OCI-M2 (cell line): ENCODE measurements around the gene OR2T11.
"Not testable (repeated sequence)": the region's sequence is repeated elsewhere in the genome, so short reads cannot be mapped to it uniquely, and the experiment has no call there.

ENCODE experiments used
- DNase-seq: peaks from one replicate; lab custom pipeline; 2025; ENCODE audit not compliant: unreplicated experiment; lab: John Stamatoyannopoulos, UW

The OR2T11 gene, protein sequence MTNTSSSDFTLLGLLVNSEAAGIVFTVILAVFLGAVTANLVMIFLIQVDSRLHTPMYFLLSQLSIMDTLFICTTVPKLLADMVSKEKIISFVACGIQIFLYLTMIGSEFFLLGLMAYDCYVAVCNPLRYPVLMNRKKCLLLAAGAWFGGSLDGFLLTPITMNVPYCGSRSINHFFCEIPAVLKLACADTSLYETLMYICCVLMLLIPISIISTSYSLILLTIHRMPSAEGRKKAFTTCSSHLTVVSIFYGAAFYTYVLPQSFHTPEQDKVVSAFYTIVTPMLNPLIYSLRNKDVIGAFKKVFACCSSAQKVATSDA

DNA sequence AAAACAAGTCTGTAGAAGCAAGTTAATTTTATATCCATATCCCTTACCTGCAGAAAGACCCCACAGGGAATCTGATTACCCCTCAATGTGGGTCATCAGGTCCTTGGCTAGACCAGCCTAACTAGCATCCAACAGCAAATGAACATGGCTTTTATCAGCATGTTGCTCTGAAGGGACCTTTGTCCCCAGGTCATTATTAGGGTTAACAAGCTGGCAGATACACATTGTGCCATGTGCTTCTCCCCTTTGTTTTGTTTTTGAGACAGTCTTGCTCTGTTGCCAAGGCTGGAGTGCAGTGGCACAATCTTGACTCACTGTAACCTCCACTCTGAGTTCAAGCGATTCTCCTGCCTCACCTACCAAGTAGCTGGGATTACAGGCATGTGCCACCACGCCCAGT, at the start of gene OR2T11:
Gene OR2T11, minus strand, starts transcription at position 101 of the 400 bp plus-strand sequence. CDS start 7,963 bp downstream, outside the sequence.
- DNase-seq: not testable (repeated sequence)

DNA sequence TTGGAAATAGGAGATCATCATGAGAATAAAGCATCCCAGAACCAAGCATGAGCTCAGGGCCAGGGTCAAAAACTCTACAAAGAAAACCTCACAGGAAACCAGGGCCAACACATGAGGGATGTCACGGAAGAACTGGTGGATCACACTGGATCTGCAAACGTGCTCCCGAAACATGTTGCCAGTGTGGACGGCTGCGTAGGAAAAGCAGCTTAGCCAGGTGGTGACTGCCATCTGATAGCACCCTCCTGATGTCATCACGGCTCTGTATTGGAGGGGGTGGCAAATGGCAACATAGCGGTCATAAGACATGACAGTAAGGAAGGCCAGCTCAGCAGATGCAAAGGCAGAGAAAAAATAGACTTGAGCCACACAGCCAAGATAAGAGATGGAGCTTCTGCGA, 46.8 kb upstream of the OR2T11 start:
- no peak for DNase-seq

DNA sequence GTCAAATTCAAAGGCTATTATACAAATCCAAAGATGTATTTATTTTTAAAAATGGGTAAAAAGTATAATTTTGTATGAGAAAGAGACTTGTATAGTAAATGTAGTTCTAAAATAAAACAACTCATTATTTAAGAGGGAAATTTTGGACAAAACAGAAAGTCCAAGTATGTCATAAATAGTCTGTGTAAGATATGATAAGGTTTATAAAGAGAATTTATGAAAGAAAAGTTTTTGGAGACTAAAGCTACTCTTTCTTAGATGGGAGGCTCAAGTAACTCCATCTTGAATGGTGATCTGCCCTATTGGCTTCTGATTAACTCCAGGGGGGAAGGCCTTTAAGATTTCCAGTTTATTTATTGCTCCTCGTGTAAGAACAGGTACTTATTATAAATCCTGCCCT, 35.1 kb upstream of the OR2T11 start:
- no peak for DNase-seq

DNA sequence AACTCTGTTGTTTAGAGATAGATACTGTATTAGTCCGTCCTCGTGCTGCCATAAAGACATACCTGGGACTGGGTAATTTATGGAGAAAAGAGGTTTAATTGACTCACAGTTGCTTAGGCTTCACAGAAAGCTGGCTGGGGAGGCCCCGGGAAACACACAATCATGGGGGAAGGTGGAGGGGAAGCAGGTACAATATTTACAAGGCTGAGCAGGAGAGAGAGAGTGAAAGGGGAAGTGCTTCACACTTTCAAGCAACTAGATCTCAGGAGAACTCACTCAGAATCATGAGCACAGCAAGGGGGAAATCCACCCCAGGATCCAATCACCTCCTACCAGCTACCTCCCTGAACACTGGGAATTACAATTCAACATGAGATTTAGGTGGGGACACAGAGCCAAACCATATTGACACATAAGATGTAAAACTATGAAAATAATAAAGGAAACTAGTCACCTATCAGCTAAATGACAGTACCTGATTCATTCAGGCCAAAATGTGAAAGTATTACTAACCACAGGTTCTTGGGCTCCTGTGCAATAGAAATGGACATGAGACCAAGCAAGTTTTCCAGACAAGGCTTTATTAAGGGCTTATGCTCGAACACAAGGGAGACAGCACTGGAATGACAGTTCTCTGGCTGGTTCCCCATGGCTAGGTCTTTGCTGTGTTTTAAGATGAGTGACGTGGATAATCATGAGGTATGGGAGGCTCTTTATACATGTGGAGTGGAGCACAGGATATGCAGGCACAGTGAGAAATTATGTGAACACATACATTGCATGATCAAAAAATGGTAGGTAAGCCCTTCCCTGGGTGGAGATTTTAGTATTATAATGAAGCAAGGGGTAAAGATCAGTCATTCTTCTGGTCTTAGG, 28.8 kb upstream of the OR2T11 start:
- not testable (repeated sequence) for DNase-seq

DNA sequence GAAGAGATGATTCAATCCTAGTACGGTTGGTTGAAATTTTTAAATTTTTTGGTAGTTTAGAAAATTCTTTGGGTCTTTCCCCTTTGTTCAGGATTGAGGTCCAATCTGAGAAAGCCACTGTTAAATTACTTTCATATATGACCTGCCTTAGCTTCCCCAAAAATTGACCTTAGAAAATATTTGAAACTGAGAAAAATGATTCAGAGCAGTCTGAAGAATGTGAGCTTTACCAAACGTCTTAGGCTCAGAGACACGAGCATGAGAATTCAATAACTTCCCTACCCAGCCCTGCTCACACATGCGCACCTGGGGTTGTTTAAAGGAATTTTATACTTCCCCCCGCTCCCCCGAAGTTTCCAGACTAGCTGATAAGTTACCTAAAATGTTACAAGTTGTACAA, 21.9 kb upstream of the OR2T11 start:
- not testable (repeated sequence) for DNase-seq

DNA sequence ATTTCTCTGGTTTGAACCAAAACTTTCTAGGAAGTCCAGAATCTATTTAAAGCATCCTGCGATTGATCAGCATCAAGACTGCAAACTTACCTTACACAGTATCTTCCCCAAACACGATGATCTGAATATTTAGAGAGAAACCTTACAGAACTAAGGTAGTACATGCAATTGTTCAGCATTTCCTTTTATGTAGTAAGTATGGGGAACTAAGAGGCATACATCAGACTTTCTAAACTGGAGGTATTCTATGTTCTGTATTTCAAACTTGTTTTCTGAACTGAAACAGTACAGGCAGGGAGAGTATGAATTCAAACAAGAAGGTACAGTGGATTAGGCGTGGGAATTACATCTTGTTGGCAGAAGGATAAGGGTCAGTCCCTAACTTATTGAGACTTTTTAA, 20.5 kb upstream of the OR2T11 start, which contains the start of gene OR2T27:
Gene OR2T27, minus strand, starts transcription at position 175 of the 400 bp plus-strand sequence. CDS start 4,644 bp downstream, outside the sequence.
- not testable (repeated sequence) for DNase-seq

DNA sequence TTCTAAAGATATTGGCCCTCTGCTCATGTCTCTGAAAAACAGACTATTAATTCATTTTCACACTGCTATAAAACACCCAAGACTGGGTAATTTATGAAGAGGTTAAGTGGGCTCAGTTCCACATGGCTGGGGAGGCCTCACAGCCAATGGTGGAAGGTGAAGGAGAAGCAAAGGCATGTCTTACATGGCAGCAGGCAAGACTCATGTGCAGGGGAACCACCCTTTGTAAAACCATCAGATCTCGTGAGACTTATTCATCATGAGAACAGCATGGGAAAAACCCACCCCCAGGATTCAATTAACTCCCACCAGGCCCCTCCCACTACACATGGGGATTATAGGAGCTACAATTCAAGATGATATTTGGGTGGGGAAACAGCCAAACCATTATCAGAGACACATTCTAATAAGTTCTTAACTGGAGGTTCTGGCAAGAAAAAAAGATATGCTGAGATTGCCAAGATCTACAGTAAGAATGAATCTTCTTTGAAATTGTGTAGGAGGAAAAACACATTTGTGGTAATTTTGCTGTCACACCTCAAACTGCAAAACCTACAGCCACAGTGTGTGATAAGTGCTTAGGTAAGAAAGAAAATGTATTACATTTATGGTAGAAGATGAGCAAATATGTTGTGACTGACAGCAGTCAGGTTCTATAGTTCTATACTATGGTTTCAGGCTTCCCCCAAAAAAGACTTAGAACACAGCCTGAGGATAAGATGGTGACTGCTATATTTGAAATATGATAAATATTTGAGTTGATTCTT, 14.1 kb upstream of the OR2T11 start:
- not testable (repeated sequence) for DNase-seq

DNA sequence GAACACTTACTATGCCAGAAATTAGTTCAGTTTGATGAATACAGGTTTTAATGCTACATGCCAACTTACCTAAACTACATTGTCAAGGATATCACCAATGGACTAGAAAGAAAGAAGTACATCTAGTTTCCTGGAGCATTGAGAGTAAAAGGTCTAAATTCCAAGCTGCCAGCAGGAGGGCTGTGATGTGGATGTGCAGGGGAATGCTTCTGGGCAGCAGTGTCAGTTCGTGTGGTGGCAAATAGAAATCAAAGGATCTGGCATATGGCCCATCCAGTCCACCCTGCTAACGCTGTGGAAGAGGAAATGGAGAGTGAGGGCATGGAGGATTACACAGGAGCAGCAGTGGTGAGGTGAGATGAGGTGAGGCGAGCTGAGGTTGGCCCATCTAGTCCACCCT, 10.3 kb upstream of the OR2T11 start, which contains the start of gene OR2T35:
Gene OR2T35, minus strand, starts transcription at position 101 of the 400 bp plus-strand sequence. CDS start 6,020 bp downstream, outside the sequence.
- DNase-seq: not testable (repeated sequence)

DNA sequence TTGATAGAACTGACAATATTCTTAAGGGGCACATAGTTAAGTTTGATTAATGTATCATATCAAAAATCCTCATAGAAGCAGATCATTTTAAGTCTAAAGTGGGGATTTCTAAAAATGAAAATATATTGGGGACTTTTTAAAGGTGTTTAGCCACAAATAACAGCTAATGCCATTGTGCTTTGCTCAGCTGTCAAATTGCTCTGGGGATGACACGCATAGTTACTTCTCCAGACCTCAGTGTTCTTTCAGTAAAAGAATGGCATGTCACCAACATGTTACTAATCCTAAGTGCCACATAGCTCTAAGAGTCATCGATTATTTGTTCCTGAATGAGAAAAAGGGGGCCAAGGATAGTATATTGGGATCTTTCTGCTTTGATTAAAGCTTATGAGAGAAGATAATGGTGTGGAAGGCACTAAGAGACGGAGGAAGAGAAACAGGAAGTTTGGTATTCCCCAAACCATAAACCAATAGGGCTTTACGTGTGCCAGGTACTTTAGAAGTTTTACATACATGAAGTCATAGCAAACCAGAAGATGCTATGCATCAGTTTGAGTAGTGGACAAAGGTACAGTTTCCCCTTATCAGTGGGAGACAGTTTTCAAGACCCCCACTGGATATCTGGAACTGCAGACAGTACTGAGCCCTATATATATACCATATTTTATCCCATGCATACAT, 8.2 kb upstream of the OR2T11 start:
- not testable (repeated sequence) for DNase-seq

DNA sequence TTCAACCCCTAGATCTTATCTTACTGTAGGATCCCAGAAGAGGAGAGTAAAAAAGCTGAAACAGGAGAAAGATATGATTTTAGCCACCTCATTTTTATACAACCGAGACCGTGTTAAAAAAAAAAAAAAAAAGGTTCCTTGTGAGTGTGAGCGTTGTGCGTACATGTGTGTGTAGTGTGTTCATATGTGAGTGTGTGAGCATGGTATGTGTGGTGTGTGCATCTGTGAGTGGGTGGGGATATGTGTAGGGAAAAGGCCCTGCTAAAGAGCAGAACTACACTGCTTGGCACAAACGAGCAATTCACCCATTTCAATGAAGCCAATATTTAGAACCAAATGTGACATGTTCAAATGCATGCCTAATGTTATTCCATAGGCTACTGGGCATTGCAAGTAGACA, 6.7 kb upstream of the OR2T11 start:
- not testable (repeated sequence) for DNase-seq

DNA sequence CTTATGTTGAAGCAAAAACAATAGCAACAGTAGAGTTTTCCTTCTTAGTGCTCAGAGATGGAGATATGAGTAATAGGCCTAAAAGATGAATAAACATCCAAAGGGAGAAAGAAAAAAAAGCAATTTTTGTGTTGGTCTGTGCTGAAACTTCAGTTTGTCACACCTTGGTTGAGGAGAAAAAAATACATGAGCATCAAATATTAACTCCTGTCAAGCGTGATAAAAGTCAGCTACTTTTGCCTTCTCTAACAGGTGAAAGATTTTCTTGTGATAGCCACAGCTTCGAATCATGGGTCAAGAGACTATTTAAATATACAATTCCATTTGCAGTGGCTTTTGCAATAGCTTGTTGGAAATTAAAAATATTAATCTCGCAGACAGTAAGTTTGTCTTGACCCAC, 6.0 kb upstream of the OR2T11 start:
- not testable (repeated sequence) for DNase-seq

DNA sequence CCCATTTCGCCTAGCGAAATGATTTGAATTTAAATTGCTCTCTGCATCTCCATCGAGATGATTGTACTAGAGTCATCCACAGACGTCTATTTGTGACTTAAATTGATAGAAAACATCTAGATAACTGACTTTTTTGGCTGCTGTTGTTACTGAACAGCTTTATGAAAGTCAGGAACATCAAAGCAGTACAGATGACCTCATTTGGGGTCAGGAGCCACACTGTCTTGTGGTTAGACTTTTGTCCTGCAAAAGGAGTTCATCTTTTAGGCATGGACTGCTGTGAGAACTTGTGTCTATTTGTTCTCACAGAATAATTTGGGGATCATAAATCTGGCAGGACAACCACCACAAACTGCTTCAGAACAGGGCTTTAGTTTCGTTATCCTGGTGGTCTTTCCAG, 4.8 kb upstream of the OR2T11 start:
- not testable (repeated sequence) for DNase-seq

DNA sequence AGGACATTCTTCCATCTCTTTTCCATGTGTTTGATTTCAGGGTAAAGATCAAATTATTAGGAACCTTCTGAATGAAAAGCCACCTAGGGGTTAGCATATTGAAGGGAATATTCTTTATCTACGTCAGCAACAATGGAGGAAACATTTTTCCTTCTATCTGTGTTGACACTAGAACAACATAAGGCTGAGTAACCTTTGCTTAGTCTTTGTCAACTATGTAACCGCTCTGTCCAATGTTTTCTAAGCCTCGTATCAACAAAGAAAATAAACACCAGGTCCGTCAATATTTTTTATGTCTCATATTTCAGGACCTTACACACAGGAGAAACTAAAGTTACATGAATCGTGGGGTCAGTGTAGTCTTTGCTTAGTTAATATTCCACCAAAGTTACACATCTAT, 1.7 kb upstream of the OR2T11 start:
- not testable (repeated sequence) for DNase-seq

DNA sequence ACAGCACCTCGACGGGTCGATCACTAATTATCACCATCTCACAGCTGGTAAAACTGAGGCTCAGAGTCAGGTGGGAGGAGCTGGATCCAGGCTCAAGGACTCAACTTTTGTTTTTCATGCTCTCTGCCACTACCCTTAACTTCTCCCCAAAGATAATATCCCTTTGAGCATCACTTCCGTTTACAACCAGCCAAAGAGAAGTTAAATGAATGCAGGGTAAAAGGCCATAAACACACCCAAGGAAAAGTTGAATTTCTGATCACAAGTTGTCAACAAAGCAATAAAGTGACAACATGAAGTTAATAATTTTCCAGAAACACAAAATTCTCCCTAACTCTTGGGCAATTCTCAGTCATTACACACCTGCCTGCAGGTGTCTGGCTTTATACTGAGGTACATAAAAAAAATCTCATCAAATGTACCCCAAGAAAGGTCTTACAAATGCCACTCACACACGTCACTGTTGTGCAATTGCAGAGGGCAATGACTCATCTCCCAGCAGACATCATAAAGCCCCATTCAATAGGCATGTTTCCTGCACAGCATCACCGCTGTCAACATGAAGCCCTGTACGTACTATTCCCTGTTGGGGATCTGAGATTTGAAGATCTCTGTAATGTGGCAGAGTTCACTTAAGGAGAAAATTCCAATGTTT, 3.4 kb downstream of the OR2T11 start:
- no peak for DNase-seq

DNA sequence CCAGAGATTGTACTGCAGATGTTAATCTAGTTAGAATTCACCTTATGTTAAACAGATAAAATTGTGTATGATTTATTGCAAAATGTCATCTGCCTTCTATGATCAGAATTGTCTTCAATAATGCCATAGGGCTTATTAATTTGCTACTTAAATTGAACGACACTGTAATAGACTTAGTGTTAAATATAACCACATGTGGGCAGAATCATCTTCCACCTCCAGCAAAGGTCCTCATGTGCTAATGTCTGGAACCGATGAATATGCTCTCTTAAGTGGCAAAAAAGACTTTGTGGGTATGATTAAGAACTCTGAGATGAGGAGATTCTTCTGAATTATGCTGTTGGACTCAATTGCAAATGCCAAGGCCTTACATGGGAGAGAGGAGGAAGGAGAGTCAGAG, 4.3 kb downstream of the OR2T11 start:
- no peak for DNase-seq

DNA sequence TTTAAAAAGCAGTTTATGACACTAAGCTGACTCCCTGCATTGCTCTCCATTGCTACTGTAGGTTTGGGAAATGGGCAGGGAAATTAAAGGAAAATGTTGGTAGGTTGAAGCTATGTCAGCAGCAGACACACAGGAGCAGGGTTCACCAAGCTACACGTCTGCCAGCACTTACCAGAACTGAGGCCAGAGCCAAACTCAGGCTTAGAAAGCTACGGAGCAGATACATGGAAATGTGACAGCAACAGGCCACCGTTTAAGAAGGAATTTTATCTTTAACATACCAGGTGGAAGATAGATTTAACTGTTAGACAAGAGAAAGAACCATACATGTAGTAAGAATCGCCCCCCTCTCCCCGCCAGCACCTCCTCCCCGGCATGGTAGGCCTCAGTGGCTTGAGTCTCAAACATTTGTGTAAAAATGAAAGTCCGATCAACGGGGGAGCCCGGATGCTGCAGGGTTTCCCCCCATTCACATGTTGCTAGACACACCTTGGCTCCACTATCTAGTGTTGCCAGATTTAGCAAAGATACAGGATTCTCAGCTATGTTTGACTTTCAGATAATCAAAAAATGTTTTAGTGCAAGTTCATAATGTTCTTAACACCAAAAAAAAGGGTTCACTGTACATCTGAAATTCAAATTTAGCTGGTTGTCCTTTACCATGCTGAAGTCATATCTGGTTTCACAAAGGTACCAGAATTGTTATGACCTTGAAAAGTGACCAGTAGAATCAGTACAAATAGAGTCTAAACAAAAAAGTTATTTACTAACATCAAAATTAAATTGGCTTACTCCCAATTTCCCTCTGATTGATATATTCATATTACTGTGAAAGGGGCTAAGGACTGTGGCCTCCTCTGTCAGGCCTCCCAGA, 6.7 kb downstream of the OR2T11 start:
- no peak for DNase-seq

DNA sequence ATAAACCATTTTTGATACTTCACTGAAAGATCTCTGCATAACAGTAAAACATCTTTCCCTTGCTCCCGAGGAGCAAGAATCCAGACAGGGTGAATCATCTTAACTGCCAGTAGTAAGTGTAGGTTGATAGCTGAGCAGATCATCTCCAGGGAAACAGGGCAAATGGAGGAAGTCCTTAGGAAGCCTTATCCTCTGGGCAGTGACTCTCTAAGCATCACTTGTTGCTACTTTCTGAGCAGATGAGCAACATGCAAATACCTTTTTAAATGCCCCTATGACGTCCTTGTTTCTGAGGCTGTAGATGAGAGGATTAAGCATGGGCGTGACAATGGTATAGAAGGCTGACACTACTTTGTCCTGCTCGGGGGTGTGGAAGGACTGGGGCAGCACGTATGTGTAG, 8.9 kb downstream of the OR2T11 start:
- DNase-seq: no peak

DNA sequence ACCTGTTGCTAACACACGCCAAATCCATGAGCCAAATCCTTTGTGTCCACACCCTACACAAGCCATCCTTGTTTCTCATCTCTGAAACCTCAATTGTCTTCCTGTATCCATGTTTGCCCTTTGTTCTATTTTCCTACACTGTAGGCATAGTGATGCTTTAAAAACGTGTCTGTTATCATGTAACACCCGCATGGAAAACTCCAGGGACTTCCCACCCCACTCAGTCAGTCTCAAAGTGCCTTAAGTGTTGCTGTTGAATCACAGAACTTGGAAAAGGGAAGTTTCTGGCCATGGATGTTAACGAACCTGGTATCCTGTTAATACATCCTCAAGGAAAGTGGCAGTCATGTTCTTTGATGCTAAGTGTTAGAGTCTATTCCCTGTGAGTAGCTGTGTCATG, 9.7 kb downstream of the OR2T11 start:
- no peak for DNase-seq

DNA sequence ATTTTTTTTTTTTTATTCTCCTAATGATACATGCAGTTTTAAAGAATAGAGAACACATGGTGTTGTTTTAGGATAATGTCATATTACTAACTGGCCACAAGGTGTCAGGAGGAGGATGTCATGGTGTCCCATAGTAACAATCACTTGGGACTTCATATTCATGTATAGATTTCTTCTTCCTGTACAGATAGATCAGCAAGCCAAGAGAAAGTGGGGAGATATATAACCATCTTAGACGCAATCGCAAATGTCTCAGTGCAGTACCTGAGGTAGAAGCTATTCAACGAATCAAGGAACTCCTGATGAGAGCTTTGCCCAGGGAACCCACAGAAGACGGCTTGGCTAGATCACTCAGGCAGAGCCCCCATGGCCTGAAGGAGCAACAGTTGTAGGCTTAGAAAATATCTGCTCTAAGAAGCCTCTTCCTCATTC, 12.3 kb downstream of the OR2T11 start:
- DNase-seq: no peak
